ENCODE results near the gene SYNGR3.

The SYNGR3 gene

DNA sequence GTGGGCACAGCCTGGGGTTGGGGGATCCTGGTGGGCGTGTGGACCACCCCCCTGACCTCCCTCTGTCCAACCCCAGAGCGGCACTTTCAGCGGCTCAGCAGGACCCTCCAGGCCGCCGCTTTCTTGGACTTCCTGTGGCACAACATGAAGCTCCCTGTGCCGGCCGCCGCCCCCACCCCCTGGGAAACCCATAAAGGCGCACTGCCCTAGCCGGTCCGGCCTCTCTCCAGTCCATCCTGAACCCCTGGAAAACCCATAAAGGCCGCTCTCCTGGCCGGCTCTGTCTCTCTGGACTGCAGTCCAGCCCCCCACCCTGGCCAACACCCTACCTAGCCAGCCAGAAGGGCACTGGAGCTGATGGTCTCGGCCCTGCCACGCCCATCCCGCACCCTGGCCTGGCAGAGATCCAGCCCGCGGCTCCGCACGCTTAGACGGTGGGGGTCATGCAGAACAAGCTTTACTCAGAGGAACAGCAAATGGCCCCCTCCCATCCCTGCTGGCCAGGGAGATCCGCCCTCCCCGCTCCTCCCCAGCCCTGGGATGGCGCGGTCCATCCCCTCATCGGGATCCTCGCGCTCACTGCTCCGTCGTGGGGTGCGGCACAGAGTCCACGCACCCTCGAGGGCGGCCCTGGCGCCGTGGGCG lies 11.2 kb upstream of the SYNGR3 start:
- CTCF ChIA-PET, result no interaction called here
- DNase-seq (ENCODE audit: extremely low spot score), result no peak
- POLR2A ChIA-PET, result interaction anchor here (3.1 kb wide), 1 partner anchor 13 kb away, joined by 45 read pairs; the partner anchor contains the start of genes RNF151 and RPS2
- no peak for TF ChIP-seq HDGF (IDR thresholded peaks at IDR 0.05; ENCODE audit: borderline replicate concordance)
- no peak for TF ChIP-seq ARNT (IDR thresholded peaks at IDR 0.05)
- no peak for TF ChIP-seq FOXK2 (IDR thresholded peaks at IDR 0.05)
- TF ChIP-seq NFRKB (IDR thresholded peaks at IDR 0.05), result no peak
- TF ChIP-seq, protein P1, sequence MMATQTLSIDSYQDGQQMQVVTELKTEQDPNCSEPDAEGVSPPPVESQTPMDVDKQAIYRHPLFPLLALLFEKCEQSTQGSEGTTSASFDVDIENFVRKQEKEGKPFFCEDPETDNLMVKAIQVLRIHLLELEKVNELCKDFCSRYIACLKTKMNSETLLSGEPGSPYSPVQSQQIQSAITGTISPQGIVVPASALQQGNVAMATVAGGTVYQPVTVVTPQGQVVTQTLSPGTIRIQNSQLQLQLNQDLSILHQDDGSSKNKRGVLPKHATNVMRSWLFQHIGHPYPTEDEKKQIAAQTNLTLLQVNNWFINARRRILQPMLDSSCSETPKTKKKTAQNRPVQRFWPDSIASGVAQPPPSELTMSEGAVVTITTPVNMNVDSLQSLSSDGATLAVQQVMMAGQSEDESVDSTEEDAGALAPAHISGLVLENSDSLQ (IDR thresholded peaks at IDR 0.05), result no peak
- TF ChIP-seq ELF4 (IDR thresholded peaks at IDR 0.05), result no peak
- no peak for TF ChIP-seq ZNF384 (IDR thresholded peaks at IDR 0.05)
- no peak for TF ChIP-seq SUZ12 (IDR thresholded peaks at IDR 0.05)
- TF ChIP-seq CTBP1 (IDR thresholded peaks at IDR 0.05; ENCODE audit: borderline replicate concordance), result no peak
- TF ChIP-seq TARDBP (IDR thresholded peaks at IDR 0.05), result no peak
- TF ChIP-seq L3MBTL2 (conservative IDR thresholded peaks at IDR 0.05), result no peak
- TF ChIP-seq SP1 (IDR thresholded peaks at IDR 0.05), result no peak
- TF ChIP-seq BHLHE40 (IDR thresholded peaks at IDR 0.05; ENCODE audit: borderline replicate concordance), result no peak
- TF ChIP-seq FOXM1 (IDR thresholded peaks at IDR 0.05; ENCODE audit: borderline replicate concordance), result no peak
- TF ChIP-seq FOXA1 (IDR thresholded peaks at IDR 0.05), result no peak
- no peak for TF ChIP-seq LEF1 (IDR thresholded peaks at IDR 0.05; ENCODE audit: borderline replicate concordance)

DNA sequence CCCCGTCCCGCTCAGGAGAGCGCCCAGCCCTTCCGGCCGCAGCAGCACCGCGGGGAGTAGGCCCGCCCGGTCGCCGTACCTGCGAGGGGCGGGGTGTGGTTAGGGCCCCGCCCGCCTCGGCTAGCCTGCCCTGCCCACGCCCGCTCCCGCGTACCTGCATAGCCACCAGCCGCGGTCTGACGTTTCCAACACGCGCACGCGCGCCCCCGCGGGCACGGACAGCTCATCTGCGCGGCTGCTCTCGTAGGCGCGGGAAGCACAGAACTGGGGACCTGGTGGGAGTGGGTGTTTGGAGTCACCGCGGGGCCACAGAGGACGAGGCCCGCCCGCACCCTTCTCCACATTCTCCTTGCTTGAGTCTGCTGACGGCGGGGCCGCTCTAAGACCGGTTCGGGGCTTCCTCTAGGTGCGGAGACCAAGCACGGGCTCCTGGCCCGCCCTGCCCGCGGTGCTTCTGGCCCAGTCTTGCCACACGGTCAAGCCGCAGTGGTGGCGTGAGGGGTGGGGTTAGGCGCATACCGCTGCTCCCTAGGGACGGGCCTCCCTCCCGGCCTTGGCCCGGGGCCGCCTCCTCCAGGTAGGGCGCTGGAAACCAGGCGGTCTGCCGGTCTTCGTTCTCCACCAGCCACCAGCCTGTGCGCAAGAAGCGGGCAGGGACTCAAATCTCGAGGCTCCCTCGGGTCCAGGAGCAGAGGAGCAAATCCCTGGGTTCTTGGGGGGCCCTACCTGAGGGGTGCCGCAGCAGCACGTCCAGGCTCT lies 10.3 kb upstream of the SYNGR3 start:
- POLR2A ChIA-PET, result interaction anchor here (3.1 to 9.2 kb wide), 3 partner anchors 8 to 14 kb away, joined by 27 to 88 read pairs (median 45); partner anchors contain the start of genes RNF151, RPS2 and TBL3
- DNase-seq (ENCODE audit: extremely low spot score), result no peak
- CTCF ChIA-PET, result no interaction called here
- TF ChIP-seq BHLHE40 (IDR thresholded peaks at IDR 0.05; ENCODE audit: borderline replicate concordance) (no peak), CTBP1 (IDR thresholded peaks at IDR 0.05; ENCODE audit: borderline replicate concordance) (no peak), ZNF384 (IDR thresholded peaks at IDR 0.05) (no peak), HDGF (IDR thresholded peaks at IDR 0.05; ENCODE audit: borderline replicate concordance) (no peak), SUZ12 (IDR thresholded peaks at IDR 0.05) (no peak), LEF1 (IDR thresholded peaks at IDR 0.05; ENCODE audit: borderline replicate concordance) (no peak), SP1 (IDR thresholded peaks at IDR 0.05) (no peak), FOXK2 (IDR thresholded peaks at IDR 0.05) (no peak)

DNA sequence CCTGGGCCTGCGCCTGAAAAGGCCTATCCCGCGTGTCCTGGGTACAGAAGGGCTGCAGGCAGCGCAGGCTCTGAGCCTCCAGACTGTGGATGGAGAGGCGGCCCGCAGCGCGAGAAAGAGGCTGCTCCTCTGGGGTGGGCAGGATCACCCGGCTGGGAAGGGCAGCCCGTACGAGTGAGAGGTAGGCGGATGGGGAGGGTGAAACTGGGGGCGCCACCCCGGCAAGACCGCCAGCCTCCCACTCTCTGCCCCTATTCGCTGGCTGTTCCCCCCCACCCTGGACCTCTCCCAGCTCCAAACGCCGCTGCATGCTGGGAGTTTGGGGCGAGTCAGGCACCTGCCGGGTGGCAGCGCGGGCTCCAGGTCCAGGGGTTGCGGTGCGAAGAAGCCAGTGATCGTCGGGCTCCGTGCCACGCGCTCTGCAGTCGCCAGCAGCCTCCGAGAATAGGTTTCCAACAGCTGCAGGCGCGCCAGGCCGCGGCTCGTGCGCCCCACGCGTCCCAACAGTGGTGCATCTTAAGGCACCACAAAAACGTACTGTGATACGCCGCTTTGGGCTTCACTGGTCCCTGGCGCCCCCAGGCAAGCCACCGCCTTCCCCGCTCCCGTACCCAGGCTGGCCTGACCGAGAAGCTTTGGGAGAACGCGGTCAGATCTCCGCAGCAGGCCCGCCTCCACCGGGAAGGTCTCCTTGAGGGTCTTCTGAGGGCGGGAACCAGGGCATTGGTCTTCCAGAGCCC lies 9.6 kb upstream of the SYNGR3 start:
- ChIA-PET CTCF (no interaction called here), POLR2A (interaction anchor here (3.5 to 9.2 kb wide), 2 partner anchors 8 to 15 kb away, joined by 27 to 88 read pairs; partner anchors contain the start of genes RNF151, RPS2 and TBL3)
- TF ChIP-seq HDGF (IDR thresholded peaks at IDR 0.05; ENCODE audit: borderline replicate concordance) (no peak), ARNT (IDR thresholded peaks at IDR 0.05) (no peak), SP1 (IDR thresholded peaks at IDR 0.05) (no peak), LEF1 (IDR thresholded peaks at IDR 0.05; ENCODE audit: borderline replicate concordance) (no peak), CTBP1 (IDR thresholded peaks at IDR 0.05; ENCODE audit: borderline replicate concordance) (no peak), FOXA1 (IDR thresholded peaks at IDR 0.05) (no peak), NFRKB (IDR thresholded peaks at IDR 0.05) (no peak), L3MBTL2 (conservative IDR thresholded peaks at IDR 0.05) (no peak), FOXM1 (IDR thresholded peaks at IDR 0.05; ENCODE audit: borderline replicate concordance) (no peak), BHLHE40 (IDR thresholded peaks at IDR 0.05; ENCODE audit: borderline replicate concordance) (no peak), ZNF384 (IDR thresholded peaks at IDR 0.05) (no peak), SUZ12 (IDR thresholded peaks at IDR 0.05) (no peak), TARDBP (IDR thresholded peaks at IDR 0.05) (no peak)
- no peak for DNase-seq (ENCODE audit: extremely low spot score)

DNA sequence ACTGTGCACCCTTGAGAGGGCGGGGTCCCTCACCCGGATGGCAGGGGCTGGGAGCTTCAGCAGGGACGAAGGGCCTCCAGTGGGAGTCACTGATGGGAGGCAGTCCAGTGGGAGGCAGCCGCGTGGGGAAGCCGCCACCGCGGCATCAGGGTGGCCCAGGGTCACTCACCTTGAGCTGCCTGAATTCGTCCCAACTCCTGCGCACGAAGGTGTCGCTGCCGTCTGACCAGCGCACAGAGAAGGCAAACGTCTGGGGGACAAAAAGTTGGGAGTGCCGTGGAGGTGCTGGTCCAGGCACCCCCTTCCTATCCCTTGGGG lies 9.0 kb upstream of the SYNGR3 start:
- ChIA-PET CTCF (interaction anchor here (1.4 kb wide), 1 partner anchor 39 kb away, joined by 4 read pairs; no protein-coding TSS in a partner anchor), POLR2A (interaction anchor here (0.6 to 9.2 kb wide), 3 partner anchors 9 to 175 kb away, joined by 3 to 88 read pairs (median 27); partner anchors contain the start of genes RNF151, RPS2, TBL3 and TRAF7)
- no peak for TF ChIP-seq SUZ12 (IDR thresholded peaks at IDR 0.05)
- no peak for TF ChIP-seq BHLHE40 (IDR thresholded peaks at IDR 0.05; ENCODE audit: borderline replicate concordance)
- TF ChIP-seq FOXA1 (IDR thresholded peaks at IDR 0.05), result no peak
- TF ChIP-seq NFRKB (IDR thresholded peaks at IDR 0.05), result no peak
- no peak for TF ChIP-seq FOXK2 (IDR thresholded peaks at IDR 0.05)
- no peak for TF ChIP-seq LEF1 (IDR thresholded peaks at IDR 0.05; ENCODE audit: borderline replicate concordance)
- no peak for TF ChIP-seq ELF4 (IDR thresholded peaks at IDR 0.05)
- no peak for TF ChIP-seq FOXM1 (IDR thresholded peaks at IDR 0.05; ENCODE audit: borderline replicate concordance)
- TF ChIP-seq ARNT (IDR thresholded peaks at IDR 0.05), result no peak
- no peak for TF ChIP-seq L3MBTL2 (conservative IDR thresholded peaks at IDR 0.05)
- TF ChIP-seq SP1 (IDR thresholded peaks at IDR 0.05), result no peak
- TF ChIP-seq CTBP1 (IDR thresholded peaks at IDR 0.05; ENCODE audit: borderline replicate concordance), result no peak
- TF ChIP-seq, protein P1 (IDR thresholded peaks at IDR 0.05), result no peak

DNA sequence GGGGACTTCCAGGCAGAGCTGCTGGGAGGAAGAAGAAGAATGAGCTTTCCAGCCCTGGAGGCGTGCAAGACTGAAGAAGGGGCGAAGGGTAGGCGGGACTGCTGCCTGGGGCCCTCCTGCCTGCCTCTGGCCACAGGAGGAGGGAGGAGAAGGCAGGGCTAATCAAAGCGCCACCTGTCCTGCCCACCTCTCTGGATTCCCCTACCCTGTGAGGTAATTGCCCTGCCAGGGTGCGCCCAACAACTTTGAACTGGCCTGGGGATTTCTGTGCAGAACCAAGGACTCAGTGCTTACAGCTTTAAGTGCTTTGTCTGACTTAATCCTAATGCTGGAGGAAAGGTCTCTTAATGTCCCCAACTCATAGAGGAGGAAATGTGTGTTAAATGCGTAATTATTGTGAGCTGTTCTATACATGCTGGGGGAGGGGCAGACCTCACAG lies 8.4 kb upstream of the SYNGR3 start, which contains the start of gene NOXO1:
Gene NOXO1 (minus strand): TSS at position 72 of the 439 bp plus-strand sequence. CDS start 290 bp downstream, outside the sequence.
- POLR2A ChIA-PET, result interaction anchor here (0.6 to 9.2 kb wide), 5 partner anchors 10 to 174 kb away, joined by 3 to 88 read pairs (median 6); partner anchors contain the start of genes MSRB1, RNF151, RPS2 and TBL3
- TF ChIP-seq SUZ12 (IDR thresholded peaks at IDR 0.05) (no peak), FOXK2 (IDR thresholded peaks at IDR 0.05) (no peak), LEF1 (IDR thresholded peaks at IDR 0.05; ENCODE audit: borderline replicate concordance) (no peak), ARNT (IDR thresholded peaks at IDR 0.05) (no peak)
- TF ChIP-seq, protein P1 (IDR thresholded peaks at IDR 0.05), result no peak
- no peak for DNase-seq (ENCODE audit: extremely low spot score)
- CTCF ChIA-PET, result interaction anchor here (0.9 to 1.4 kb wide), 3 partner anchors 22 to 42 kb away, joined by 3 to 5 read pairs (median 4); no protein-coding TSS in a partner anchor

More for the DNA sequence above, 9.0 kb upstream of the SYNGR3 start:
- DNase-seq (ENCODE audit: extremely low spot score), result no peak

All from HEK293T (cell line).